Large intestine (tissue), 3 donors: ENCODE data around the gene SMYD3. TPM values are rescaled to one million over a fixed set of nuclear protein-coding genes. Genes with fewer than 3 reads are reported as not detected.
"Not testable (repeated sequence)": the region's sequence is repeated elsewhere in the genome, so short reads cannot be mapped to it uniquely, and the experiment has no call there.

ENCODE experiments used
- DNase-seq, 2 donors: peaks; one replicate each; pipeline versions ENCODE4 v3.0.0 to v3.0.0-alpha.2; 2013
- H3K27ac ChIP-seq: one replicate; pipeline ENCODE4 v1.5.1; 2013; ENCODE audit warnings: low read length
- H3K27me3 ChIP-seq: 2 replicates; pipeline ENCODE4 v1.6.1; 2013; ENCODE audit warnings: low read length; ENCODE audit not compliant: control insufficient read depth, insufficient read depth
- H3K36me3 ChIP-seq: 2 replicates; pipeline ENCODE4 v1.6.1; 2013; ENCODE audit warnings: low read length; ENCODE audit not compliant: control insufficient read depth, insufficient read depth
- H3K4me1 ChIP-seq: one replicate; pipeline ENCODE4 v1.6.1; 2013; ENCODE audit warnings: low read length; ENCODE audit not compliant: control insufficient read depth, insufficient read depth
- H3K4me3 ChIP-seq: one replicate; pipeline ENCODE4 v1.5.1; 2013; ENCODE audit warnings: low read length
- H3K9me3 ChIP-seq: one replicate; pipeline ENCODE4 v1.6.1; 2013; ENCODE audit warnings: mild to moderate bottlenecking, low read depth, low read length, moderate library complexity; ENCODE audit not compliant: control insufficient read depth
- WGBS: methylation state at CpG from one replicate; pipeline ENCODE4 v1.1.5; 2013; ENCODE audit warnings: low lambda C conversion rate; ENCODE audit not compliant: insufficient coverage; 5-methylcytosine and 5-hydroxymethylcytosine counted together
- polyA plus RNA-seq: library from polyadenylated mRNA; unstranded; fragments of 120-200 nt; gene quantifications from one replicate; pipeline ENCODE4 v1.2.1, GENCODE V29; 2013

Gene SMYD3
- polyA plus RNA-seq, 1 donor = 12.0 TPM

GRCh38 chr1:246338098-246338497 lies 169.0 kb downstream of the SMYD3 start:
- DNase-seq = no peak
- no peaks in the 10 kb centered on the region for H3K4me1 ChIP-seq
- no peaks in the 10 kb centered on the region for H3K36me3 ChIP-seq
- H3K9me3 ChIP-seq = no peaks in the 10 kb centered on the region
- no peaks in the 10 kb centered on the region for H3K27me3 ChIP-seq
- H3K27ac ChIP-seq = no peak overlapping the region
- WGBS = 77% methylated on average over 4 of the region's 4 CpGs
- no peak overlapping the region for H3K4me3 ChIP-seq

GRCh38 chr1:246335151-246335550 lies 171.9 kb downstream of the SMYD3 start:
- Histone ChIP-seq H3K4me3 (no peak overlapping the region), H3K9me3 (no peaks in the 10 kb centered on the region), H3K27me3 (no peaks in the 10 kb centered on the region), H3K36me3 (no peaks in the 10 kb centered on the region), H3K4me1 (no peaks in the 10 kb centered on the region), H3K27ac (no peak overlapping the region)
- no CpG with 5 or more reads among the region's 5 CpGs for whole genome bisulfite sequencing
- no peak for DNase-seq

GRCh38 chr1:246333855-246334254 lies 173.2 kb downstream of the SMYD3 start:
- Histone ChIP-seq H3K36me3 (no peaks in the 10 kb centered on the region), H3K27ac (no peak overlapping the region), H3K9me3 (no peaks in the 10 kb centered on the region), H3K4me3 (no peak overlapping the region), H3K4me1 (no peaks in the 10 kb centered on the region), H3K27me3 (no peaks in the 10 kb centered on the region)
- 100% methylated on average over 1 of the region's 1 CpG for WGBS
- no peak for DNase-seq

GRCh38 chr1:246332078-246332477 lies 175.0 kb downstream of the SMYD3 start:
- Histone ChIP-seq H3K9me3 (no peaks in the 10 kb centered on the region), H3K36me3 (no peaks in the 10 kb centered on the region), H3K4me3 (no peak overlapping the region), H3K27ac (no peak overlapping the region), H3K27me3 (no peaks in the 10 kb centered on the region), H3K4me1 (no peaks in the 10 kb centered on the region)
- 100% methylated on average over 1 of the region's 1 CpG for WGBS
- no peak for DNase-seq

GRCh38 chr1:246329900-246330299 lies 177.2 kb downstream of the SMYD3 start:
- Histone ChIP-seq H3K36me3 (no peaks in the 10 kb centered on the region), H3K9me3 (no peaks in the 10 kb centered on the region), H3K4me1 (no peaks in the 10 kb centered on the region), H3K27ac (no peak overlapping the region), H3K4me3 (no peak overlapping the region), H3K27me3 (no peaks in the 10 kb centered on the region)
- DNase-seq = no peak
- WGBS = 100% methylated on average over 2 of the region's 4 CpGs

GRCh38 chr1:246329292-246329691 lies 177.8 kb downstream of the SMYD3 start:
- WGBS = no CpG with 5 or more reads among the region's 1 CpG
- not testable (repeated sequence) for H3K4me3 ChIP-seq

GRCh38 chr1:246324711-246325110 lies 182.4 kb downstream of the SMYD3 start:
- no peaks in the 10 kb centered on the region for H3K4me1 ChIP-seq
- no peak overlapping the region for H3K4me3 ChIP-seq
- WGBS = 71% methylated on average over 1 of the region's 12 CpGs
- no peak for DNase-seq
- no peaks in the 10 kb centered on the region for H3K9me3 ChIP-seq
- H3K36me3 ChIP-seq = no peaks in the 10 kb centered on the region
- no peak overlapping the region for H3K27ac ChIP-seq
- no peaks in the 10 kb centered on the region for H3K27me3 ChIP-seq

More at GRCh38 chr1:246329292-246329691, 177.8 kb downstream of the SMYD3 start:
- not testable (repeated sequence) for DNase-seq, H3K9me3 ChIP-seq, H3K27ac ChIP-seq, H3K4me1 ChIP-seq, H3K27me3 ChIP-seq, H3K36me3 ChIP-seq

GRCh38 chr1:246324033-246324432 lies 183.0 kb downstream of the SMYD3 start:
- not testable (repeated sequence) for H3K27me3 ChIP-seq, H3K9me3 ChIP-seq, H3K27ac ChIP-seq, H3K4me3 ChIP-seq, H3K36me3 ChIP-seq, DNase-seq, H3K4me1 ChIP-seq
- no CpG with 5 or more reads among the region's 17 CpGs for WGBS

- no peak overlapping the region for H3K27ac ChIP-seq
- H3K4me1 ChIP-seq = no peaks in the 10 kb centered on the region
- H3K9me3 ChIP-seq = no peaks in the 10 kb centered on the region
- H3K4me3 ChIP-seq = no peak overlapping the region
- H3K36me3 ChIP-seq = no peaks in the 10 kb centered on the region
- 97% methylated on average over 3 of the region's 4 CpGs for WGBS
- DNase-seq = no peak
- H3K27me3 ChIP-seq = no peaks in the 10 kb centered on the region
Observed at GRCh38 chr1:246320286-246320685, 186.8 kb downstream of the SMYD3 start.

- WGBS = 100% methylated on average over 1 of the region's 5 CpGs
- H3K27me3 ChIP-seq = no peaks in the 10 kb centered on the region
- no peak overlapping the region for H3K4me3 ChIP-seq
- no peaks in the 10 kb centered on the region for H3K4me1 ChIP-seq
- no peak overlapping the region for H3K27ac ChIP-seq
- no peaks in the 10 kb centered on the region for H3K9me3 ChIP-seq
- DNase-seq = no peak
- no peaks in the 10 kb centered on the region for H3K36me3 ChIP-seq
Observed at GRCh38 chr1:246319083-246319714, 187.9 kb downstream of the SMYD3 start.

GRCh38 chr1:246318622-246319021 lies 188.5 kb downstream of the SMYD3 start:
- Histone ChIP-seq H3K4me1 (no peaks in the 10 kb centered on the region), H3K4me3 (no peak overlapping the region), H3K9me3 (no peaks in the 10 kb centered on the region), H3K27me3 (no peaks in the 10 kb centered on the region), H3K27ac (no peak overlapping the region), H3K36me3 (no peaks in the 10 kb centered on the region)
- WGBS = 90% methylated on average over 2 of the region's 3 CpGs
- DNase-seq = no peak
